Neural progenitor cell (in vitro differentiated cells): ENCODE results near the gene TRAPPC2.

Source experiments
- CTCF ChIP-seq: fragments of 200-600 bp; sonication (generic); IDR thresholded peaks from 2 replicates; pipeline ENCODE4 v1.5.1; 2017; ENCODE audit warnings: antibody characterized with exemption, mild to moderate bottlenecking
- EZH2phosphoT487 ChIP-seq: fragments of 200-600 bp; sonication (generic); IDR thresholded peaks from 2 replicates; pipeline ENCODE4 v1.6.1; 2017; ENCODE audit warnings: antibody characterized with exemption

- TF ChIP-seq CTCF (no peak), EZH2phosphoT487 (no peak)
These were observed 36.4 kb downstream of the TRAPPC2 start for GRCh38 chrX:13697976-13698375.
